Keratinocyte (primary cell): Measurements from ENCODE around the gene ATF5. TPM values are rescaled to one million over a fixed set of nuclear protein-coding genes. Genes with fewer than 3 reads are reported as not detected.

Experiments used
- DNase-seq: peaks from one replicate; pipeline ENCODE4 v3.0.0-alpha.2; 2011; ENCODE audit warnings: low read depth, missing footprints, low spot score
- FAIRE-seq: peaks from 2 replicates; lab custom pipeline; 2011; peaks lifted over from hg19 to GRCh38; lab: Jason Lieb, UNC
- H2AFZ ChIP-seq: 2 replicates; pipeline ENCODE4 v1.6.0; 2012; ENCODE audit warnings: low read length, control low read depth, inconsistent platforms; ENCODE audit not compliant: control insufficient read depth
- H3K27ac ChIP-seq: 2 replicates; pipeline ENCODE4 v1.5.1; 2011; ENCODE audit warnings: low read length; ENCODE audit not compliant: control insufficient read depth, insufficient read depth
- H3K27me3 ChIP-seq: 3 replicates; pipeline ENCODE4 v1.6.0; 2011; ENCODE audit warnings: low read length; ENCODE audit not compliant: control insufficient read depth, insufficient read depth; ENCODE audit errors: extremely low read depth
- H3K36me3 ChIP-seq, 2 experiments: 2 replicates in 1 of 2; 3 replicates in 1 of 2; pipeline ENCODE4 v1.5.1; 2011; ENCODE audit warnings: low read length in 2 of 2, mild to moderate bottlenecking in 1 of 2; ENCODE audit not compliant: control insufficient read depth in 2 of 2, insufficient read depth in 2 of 2; ENCODE audit errors: extremely low read depth in 1 of 2
- H3K4me1 ChIP-seq: 3 replicates; pipeline ENCODE4 v1.5.1; 2011; ENCODE audit warnings: low read length; ENCODE audit not compliant: control insufficient read depth, insufficient read depth; ENCODE audit errors: extremely low read depth
- H3K4me2 ChIP-seq: 3 replicates; pipeline ENCODE4 v1.6.0; 2011; ENCODE audit warnings: low read depth, low read length; ENCODE audit not compliant: control insufficient read depth, insufficient read depth; ENCODE audit errors: extremely low read depth
- H3K4me3 ChIP-seq, 3 experiments: fragments of 200-600 bp in 1 of 3; sonication (generic) in 1 of 3; 2 replicates in 2 of 3; 3 replicates in 1 of 3; pipeline ENCODE4 v1.5.1; 2011 to 2016; ENCODE audit warnings: low read length in 3 of 3, mild to moderate bottlenecking in 3 of 3, control low read depth in 2 of 3, inconsistent platforms in 1 of 3, low read depth in 1 of 3, mixed read lengths in 1 of 3, mixed run types in 1 of 3, moderate library complexity in 1 of 3; ENCODE audit not compliant: control insufficient read depth in 2 of 3, insufficient read depth in 2 of 3; ENCODE audit errors: extremely low read depth in 1 of 3
- H3K79me2 ChIP-seq: 2 replicates; pipeline ENCODE4 v1.6.0; 2012; ENCODE audit warnings: low read length; ENCODE audit not compliant: control insufficient read depth, insufficient read depth
- H3K9ac ChIP-seq: 3 replicates; pipeline ENCODE4 v1.6.0; 2011; ENCODE audit warnings: low read length; ENCODE audit not compliant: control insufficient read depth, insufficient read depth; ENCODE audit errors: extremely low read depth
- H3K9me1 ChIP-seq: 3 replicates; pipeline ENCODE4 v1.6.0; 2011; ENCODE audit warnings: low read length; ENCODE audit not compliant: control insufficient read depth, insufficient read depth; ENCODE audit errors: extremely low read depth
- H3K9me3 ChIP-seq: 2 replicates; pipeline ENCODE4 v1.5.1; 2012; ENCODE audit warnings: low read depth, low read length; ENCODE audit not compliant: control insufficient read depth
- H4K20me1 ChIP-seq: 3 replicates; pipeline ENCODE4 v1.6.0; 2011; ENCODE audit warnings: low read length; ENCODE audit not compliant: control insufficient read depth, insufficient read depth; ENCODE audit errors: extremely low read depth
- EZH2 ChIP-seq: IDR thresholded peaks from one replicate; pipeline ENCODE4 v1.6.1; 2012; ENCODE audit warnings: inconsistent platforms, mild to moderate bottlenecking, low read length, moderate library complexity
- dilution Hi-C: fragments of 300-500 bp; cut with MboI; formaldehyde crosslinking; loops from one replicate; pipeline ENCODE4 v1.7.0; 2020; ENCODE audit warnings: low sequenced_read_pairs; ENCODE audit not compliant: extremely low pct_ligation_motif_present
- polyA plus RNA-seq, 5 experiments: library from polyadenylated mRNA; depleted of rRNA in 3 of 5; stranded (reverse) in 3 of 5; stranded (forward) in 1 of 5; unstranded in 1 of 5; fragments of >200 nt; gene quantifications; 1 replicate in 1 of 5; 2 replicates in 3 of 5; 3 replicates in 1 of 5; pipeline versions ENCODE4 v1.2.1 to v1.2.3, GENCODE V29; 2011 to 2012; ENCODE audit warnings: missing spikeins in 2 of 5, low read depth in 1 of 5, low replicate concordance in 1 of 5
- TF ChIP-seq, protein P1 (sequence below), 3 experiments: IDR thresholded peaks in 1 of 3; conservative IDR thresholded peaks in 1 of 3; optimal IDR thresholded peaks in 1 of 3; 2 replicates in 2 of 3; 3 replicates in 1 of 3; pipeline versions ENCODE3 to v1.5.1; 2011; ENCODE audit warnings: low read length in 3 of 3, mild to moderate bottlenecking in 3 of 3, moderate library complexity in 2 of 3, control low read depth in 1 of 3, inconsistent platforms in 1 of 3; ENCODE audit not compliant: insufficient read depth in 2 of 3; ENCODE audit errors: extremely low read depth in 1 of 3

Gene ATF5
- polyA plus RNA-seq, 1 donor (not counting 4 experiments of a cell fraction or from before 2014, with no cell fraction given): 6.0 TPM

DNA sequence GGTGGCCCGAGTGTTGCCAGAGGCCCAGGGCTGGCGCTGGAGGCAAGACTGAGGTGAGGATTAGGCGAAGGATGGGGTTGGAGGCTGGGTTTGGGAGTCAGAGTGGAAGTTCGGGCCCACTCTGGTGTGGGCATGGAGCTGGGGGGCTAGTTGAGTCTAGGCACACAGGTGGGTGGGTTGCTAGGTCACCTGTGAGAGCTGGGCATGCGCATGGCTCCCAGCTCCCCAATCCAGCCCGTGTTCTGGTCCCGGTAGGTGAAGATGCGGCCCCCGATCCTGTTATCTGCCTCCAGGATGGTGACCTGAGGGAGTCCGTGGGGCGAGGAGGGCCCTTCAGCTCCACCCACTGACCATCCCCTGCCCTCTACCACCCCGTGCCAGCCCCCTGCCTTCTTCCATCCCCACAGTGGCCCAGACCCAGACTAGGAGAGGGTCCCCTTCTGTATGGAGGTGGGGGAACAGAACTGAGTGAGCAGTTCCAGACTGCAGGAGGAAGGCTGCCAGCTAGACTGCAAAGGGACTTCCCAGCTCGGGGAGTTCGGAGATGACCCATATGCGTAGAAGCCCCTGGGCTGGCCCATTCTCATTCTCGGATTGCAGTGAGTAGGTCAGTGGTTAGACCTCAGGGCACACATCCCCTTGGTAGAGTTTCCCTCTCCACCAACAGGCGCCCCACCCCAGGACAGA is 34.0 kb upstream of the ATF5 start:
- no peaks in the 10 kb centered on the region for H3K79me2 ChIP-seq
- TF ChIP-seq, protein P1, sequence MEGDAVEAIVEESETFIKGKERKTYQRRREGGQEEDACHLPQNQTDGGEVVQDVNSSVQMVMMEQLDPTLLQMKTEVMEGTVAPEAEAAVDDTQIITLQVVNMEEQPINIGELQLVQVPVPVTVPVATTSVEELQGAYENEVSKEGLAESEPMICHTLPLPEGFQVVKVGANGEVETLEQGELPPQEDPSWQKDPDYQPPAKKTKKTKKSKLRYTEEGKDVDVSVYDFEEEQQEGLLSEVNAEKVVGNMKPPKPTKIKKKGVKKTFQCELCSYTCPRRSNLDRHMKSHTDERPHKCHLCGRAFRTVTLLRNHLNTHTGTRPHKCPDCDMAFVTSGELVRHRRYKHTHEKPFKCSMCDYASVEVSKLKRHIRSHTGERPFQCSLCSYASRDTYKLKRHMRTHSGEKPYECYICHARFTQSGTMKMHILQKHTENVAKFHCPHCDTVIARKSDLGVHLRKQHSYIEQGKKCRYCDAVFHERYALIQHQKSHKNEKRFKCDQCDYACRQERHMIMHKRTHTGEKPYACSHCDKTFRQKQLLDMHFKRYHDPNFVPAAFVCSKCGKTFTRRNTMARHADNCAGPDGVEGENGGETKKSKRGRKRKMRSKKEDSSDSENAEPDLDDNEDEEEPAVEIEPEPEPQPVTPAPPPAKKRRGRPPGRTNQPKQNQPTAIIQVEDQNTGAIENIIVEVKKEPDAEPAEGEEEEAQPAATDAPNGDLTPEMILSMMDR (optimal IDR thresholded peaks at IDR 0.05 in 1 of 3, IDR thresholded peaks at IDR 0.05 in 1 of 3, conservative IDR thresholded peaks at IDR 0.05 in 1 of 3; ENCODE audit: extremely low read depth in 1 of 3, insufficient read depth in 2 of 3, low read length in 3 of 3): no peak
- TF ChIP-seq EZH2: no peak
- no peaks in the 10 kb centered on the region for H4K20me1 ChIP-seq
- H3K4me3 ChIP-seq: no peak overlapping the region
- peaks cover 25% of the 10 kb centered on the region for H3K27me3 ChIP-seq
- H3K9me1 ChIP-seq: no peaks in the 10 kb centered on the region
- no peak overlapping the region for H3K27ac ChIP-seq
- dilution Hi-C loops: no loop called here
- H3K36me3 ChIP-seq: no peaks in the 10 kb centered on the region
- no peak overlapping the region for H3K4me2 ChIP-seq
- H3K9ac ChIP-seq: no peak overlapping the region
- no peak for DNase-seq
- no peaks in the 10 kb centered on the region for H3K9me3 ChIP-seq
- no peak overlapping the region for H2AFZ ChIP-seq
- FAIRE-seq: no peak
- peaks cover 6% of the 10 kb centered on the region for H3K4me1 ChIP-seq

DNA sequence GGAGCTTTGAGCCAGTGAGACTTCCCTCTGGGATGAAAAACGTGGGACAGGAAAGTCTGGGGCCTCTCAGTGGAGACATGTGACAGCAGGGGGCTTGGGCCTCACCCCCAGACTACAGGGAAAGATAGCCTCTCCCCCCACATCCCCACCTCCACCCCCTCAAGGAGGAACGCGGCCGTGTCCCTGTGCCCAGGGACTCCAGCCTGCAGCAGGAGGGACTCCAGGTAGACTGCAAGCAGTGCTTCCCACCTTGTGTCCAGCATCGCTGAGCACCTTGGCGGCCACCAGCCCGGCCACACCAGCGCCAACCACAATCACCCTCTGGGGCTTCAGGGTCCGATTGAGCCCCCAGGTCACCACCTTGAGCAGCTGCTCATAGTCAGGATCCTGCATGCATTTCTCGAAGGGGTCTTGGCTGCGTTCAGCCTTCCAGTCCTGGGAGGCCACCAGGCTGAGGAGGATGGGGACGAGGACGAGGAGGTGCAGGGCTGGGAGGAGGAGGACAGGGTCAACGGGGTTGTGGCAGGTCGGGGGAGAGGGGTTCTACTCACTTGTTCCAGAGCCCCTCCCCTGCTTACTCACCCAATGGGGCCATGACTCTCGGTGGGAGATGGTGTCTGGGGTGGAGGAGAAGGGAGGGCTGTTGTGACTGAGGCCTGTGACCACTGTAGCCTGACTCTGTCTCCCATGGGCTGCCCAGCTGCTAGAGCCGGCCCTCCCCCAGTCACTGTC is 33.3 kb upstream of the ATF5 start:
- no peak overlapping the region for H2AFZ ChIP-seq
- peaks cover 4% of the 10 kb centered on the region for H3K4me1 ChIP-seq
- no peak overlapping the region for H3K4me3 ChIP-seq
- dilution Hi-C loops: no loop called here
- H3K9ac ChIP-seq: no peak overlapping the region
- no peaks in the 10 kb centered on the region for H4K20me1 ChIP-seq
- FAIRE-seq (no peak), DNase-seq (no peak)
- peaks cover 25% of the 10 kb centered on the region for H3K27me3 ChIP-seq
- no peak overlapping the region for H3K4me2 ChIP-seq
- H3K79me2 ChIP-seq: no peaks in the 10 kb centered on the region
- no peaks in the 10 kb centered on the region for H3K36me3 ChIP-seq
- no peaks in the 10 kb centered on the region for H3K9me3 ChIP-seq
- no peak overlapping the region for H3K27ac ChIP-seq
- H3K9me1 ChIP-seq: no peaks in the 10 kb centered on the region
- TF ChIP-seq EZH2: no peak
- TF ChIP-seq, protein P1 (optimal IDR thresholded peaks at IDR 0.05 in 1 of 3, IDR thresholded peaks at IDR 0.05 in 1 of 3, conservative IDR thresholded peaks at IDR 0.05 in 1 of 3; ENCODE audit: extremely low read depth in 1 of 3, insufficient read depth in 2 of 3, low read length in 3 of 3): no peak
